Erythroblast (primary cell): ENCODE measurements around the gene MCHR2.
"Not testable (repeated sequence)": the region's sequence is repeated elsewhere in the genome, so short reads cannot be mapped to it uniquely, and the experiment has no call there.

Experiments
- DNase-seq, 2 experiments: peaks; one replicate each; lab custom pipeline; 2025; lab: John Stamatoyannopoulos, UW
- GATA1 ChIP-seq: IDR thresholded peaks from 2 replicates; pipeline ENCODE4 v1.6.1; 2011; ENCODE audit warnings: low read depth, mild to moderate bottlenecking, control low read depth, low read length, moderate library complexity
- POLR2A ChIP-seq: IDR thresholded peaks from 2 replicates; pipeline ENCODE4 v1.6.1; 2011; ENCODE audit warnings: mild to moderate bottlenecking, low read length

The MCHR2 gene

DNA sequence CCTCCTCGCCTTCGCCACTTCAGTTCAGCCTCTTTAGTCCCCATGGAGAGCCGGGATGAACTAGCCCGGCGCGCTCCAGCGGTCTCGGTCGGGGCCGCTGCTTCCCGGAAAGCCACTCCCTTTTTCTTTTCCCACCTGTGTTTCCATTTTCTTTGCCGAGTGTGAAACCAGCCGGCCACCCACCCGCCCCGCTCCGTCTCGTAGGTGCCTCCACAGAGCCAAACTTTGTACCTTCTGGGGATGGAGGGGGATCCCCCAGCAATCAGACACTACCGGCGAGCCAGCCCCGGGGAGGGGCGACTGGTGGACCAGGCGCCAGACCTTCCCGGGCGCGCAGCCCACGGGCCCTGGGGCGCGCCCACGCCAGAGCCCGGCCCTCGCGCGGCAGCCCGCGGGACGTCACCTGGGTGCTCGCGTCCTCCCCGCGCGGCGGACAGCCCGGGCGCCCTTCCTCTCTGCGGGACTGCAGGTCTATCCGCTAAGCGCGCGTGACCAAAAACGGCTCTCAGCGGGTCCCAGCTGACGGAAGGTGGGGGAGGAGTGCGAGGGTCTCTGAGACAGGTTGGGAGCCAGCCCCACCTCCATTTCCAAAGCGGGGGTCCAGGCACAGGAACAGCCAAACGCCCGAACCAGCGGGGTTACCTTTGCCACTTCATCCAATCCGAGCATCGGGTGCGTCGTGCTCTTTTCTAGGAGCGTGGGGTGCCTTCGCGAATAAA is at the start of gene MCHR2:
Gene MCHR2, minus strand, starts transcription at position 691 of the 719 bp plus-strand sequence. CDS start 38,076 bp downstream, outside the sequence.
- TF ChIP-seq POLR2A (no peak), GATA1 (no peak)
- DNase-seq = no peak

DNA sequence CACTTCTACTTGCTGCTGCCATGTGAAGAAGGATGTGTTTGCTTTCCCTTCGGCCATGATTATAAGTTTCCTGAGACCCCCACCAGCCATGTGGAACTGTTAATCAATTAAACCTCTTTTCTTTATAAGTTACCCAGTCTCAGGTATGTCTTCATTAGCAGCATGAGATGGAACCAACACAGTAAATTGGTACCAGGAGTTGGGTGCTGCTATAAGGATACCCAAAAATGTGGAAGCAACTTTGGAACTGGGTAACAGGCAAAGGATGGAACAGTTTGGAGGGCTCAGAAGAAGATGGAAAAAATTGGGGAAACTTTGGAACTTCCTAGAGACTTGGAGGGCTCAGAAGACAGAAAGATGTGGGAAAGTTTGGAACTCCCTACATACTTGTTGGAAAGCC is 44.5 kb upstream of the MCHR2 start:
- DNase-seq = not testable (repeated sequence)

DNA sequence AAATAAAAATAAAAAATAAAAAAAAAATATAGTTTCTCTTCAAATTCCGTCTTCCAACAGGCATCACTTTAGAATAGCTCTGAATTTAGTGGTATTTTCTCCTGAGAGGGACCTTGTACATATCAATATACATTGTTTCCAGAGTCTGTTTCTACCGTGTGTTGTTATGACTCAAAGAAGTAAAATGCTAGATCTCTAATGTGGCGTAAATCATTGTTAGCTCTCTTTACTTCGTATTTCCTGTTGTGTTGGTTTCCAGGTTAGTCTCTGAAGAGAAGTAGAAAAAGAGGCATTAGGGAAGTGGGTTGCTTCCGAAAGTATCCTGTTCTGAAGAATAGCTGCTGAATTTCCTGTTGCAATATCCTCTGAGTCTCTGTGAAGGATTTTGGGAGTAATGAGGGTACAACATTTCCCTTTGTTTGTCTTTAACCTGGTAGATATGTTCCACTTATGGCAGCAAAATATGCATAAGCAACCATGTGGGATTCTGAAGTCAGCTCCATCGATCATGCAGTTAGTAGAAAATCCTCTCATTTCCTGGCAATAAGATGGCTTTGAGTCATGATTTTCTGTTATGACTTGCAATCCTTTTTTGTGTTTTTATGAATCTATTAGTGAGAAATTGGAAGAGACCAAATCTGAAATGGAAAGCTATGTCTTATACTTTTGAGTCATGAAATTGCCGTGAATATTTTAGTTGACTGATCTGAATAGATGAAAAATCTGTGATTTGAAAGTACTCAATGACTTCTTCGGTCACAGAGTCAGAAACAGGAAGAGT is 42.0 kb upstream of the MCHR2 start:
- TF ChIP-seq POLR2A = no peak
- no peak for TF ChIP-seq GATA1
- DNase-seq = no peak

DNA sequence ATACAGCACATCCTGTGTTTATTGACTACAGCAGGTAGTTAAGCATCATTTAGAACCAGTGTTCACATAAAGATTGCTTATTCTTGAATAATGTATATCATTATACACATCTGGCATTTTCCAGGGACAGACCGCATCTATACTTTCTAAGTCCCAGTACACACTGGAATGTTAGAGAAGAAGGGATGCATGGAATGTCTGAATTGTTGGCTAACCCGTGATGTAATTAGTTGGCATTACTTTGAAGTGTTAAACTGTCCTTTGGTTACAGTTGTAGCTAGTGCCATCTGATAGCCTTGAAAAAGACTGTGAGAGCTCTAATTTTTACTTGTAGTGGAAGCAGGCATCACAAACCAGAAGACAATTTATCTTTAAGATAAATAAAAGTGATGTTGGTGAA is 29.8 kb upstream of the MCHR2 start:
- no peak for DNase-seq
- TF ChIP-seq POLR2A (no peak), GATA1 (no peak)

- no peak for DNase-seq
- no peak for TF ChIP-seq POLR2A
- no peak for TF ChIP-seq GATA1
Measured at GRCh38 chr6:100022847-100023246, 28.8 kb upstream of the MCHR2 start.

- TF ChIP-seq POLR2A = no peak
- TF ChIP-seq GATA1 = no peak
- DNase-seq = no peak
Measured at GRCh38 chr6:100008857-100009256, 14.8 kb upstream of the MCHR2 start.

GRCh38 chr6:100001915-100002388 is 7.9 kb upstream of the MCHR2 start:
- no peak for TF ChIP-seq POLR2A
- no peak for TF ChIP-seq GATA1
- peak; percentile 36 to 62 for DNase-seq

- no peak for DNase-seq
- TF ChIP-seq POLR2A (no peak), GATA1 (no peak)
Measured at GRCh38 chr6:99997141-99997540, 3.1 kb upstream of the MCHR2 start.

DNA sequence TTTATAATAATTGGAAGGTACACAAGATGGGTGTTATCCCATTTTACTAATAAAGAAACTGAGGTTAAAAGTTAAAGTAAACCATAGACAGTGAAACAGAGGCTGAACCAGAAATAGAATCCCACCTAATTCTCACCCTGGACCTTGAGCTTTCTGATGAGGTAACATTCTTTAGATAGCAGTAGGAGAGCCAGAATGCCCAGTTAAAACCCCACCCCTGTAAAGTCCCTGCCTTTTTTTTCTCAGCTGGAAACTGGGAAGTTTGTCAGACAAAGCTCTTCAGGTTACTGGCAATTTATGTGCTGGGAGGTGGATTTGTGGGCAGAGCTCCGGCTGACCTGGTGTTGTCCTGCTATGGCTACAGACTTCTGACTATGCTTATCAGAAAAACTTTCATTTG is 1.9 kb upstream of the MCHR2 start:
- DNase-seq = no peak
- TF ChIP-seq POLR2A (no peak), GATA1 (no peak)

GRCh38 chr6:99993146-99993532 is 884 bp downstream of the MCHR2 start:
- TF ChIP-seq GATA1 (no peak), POLR2A (no peak)
- DNase-seq = no peak

DNA sequence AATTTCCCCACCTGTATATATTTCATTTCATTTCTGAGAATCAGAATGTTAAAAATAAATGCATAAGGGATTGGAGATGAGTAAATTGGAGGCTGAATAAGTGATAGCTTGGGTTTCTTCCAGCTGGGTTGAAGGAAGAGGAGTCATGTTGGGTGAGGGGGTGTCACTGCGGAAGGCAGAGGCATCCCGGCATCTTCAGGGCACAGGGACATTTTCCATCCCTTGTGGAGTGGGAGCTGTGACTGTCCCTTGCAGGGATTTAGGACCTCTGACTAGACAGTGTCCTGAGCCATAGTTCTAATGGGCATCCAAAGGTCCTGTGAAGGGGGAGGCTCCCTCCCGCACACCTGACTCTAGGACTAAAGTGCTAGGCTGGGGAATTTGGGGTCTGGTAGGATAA is 2.1 kb downstream of the MCHR2 start:
- TF ChIP-seq GATA1 (no peak), POLR2A (no peak)
- DNase-seq = no peak

GRCh38 chr6:99980741-99981140 is 13.3 kb downstream of the MCHR2 start:
- DNase-seq = no peak
- TF ChIP-seq POLR2A (no peak), GATA1 (no peak)

- no peak for DNase-seq
- no peak for TF ChIP-seq GATA1
- no peak for TF ChIP-seq POLR2A
Measured at GRCh38 chr6:99979953-99980352, 14.1 kb downstream of the MCHR2 start.

DNA sequence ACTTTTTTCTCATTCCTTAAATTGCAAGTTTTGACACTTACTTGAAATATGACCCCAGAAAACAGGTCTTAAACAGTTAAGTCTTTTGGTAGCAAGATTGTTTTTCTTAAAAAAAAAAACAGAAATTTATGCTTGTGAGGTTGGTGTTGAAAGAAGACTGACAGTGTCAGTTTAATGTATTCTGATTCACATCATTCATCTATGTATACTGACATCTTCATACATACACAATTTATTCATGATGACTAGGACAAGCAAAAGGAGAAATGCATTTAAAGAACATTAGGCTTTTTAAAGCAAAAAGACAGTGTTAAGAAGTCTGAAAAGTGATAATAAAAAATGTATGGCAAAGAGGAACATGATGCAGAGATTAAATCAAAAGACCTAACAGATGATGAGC is 27.0 kb downstream of the MCHR2 start:
- DNase-seq = no peak

More for the DNA sequence above, 27.0 kb downstream of the MCHR2 start:
- no peak for TF ChIP-seq GATA1
- TF ChIP-seq POLR2A = no peak
